Activated naive CD4-positive, alpha-beta T cell treated with Interleukin-2 at 50 U/mL for 16 hours (primary cell): ENCODE measurements around the gene IGHMBP2.
"Not testable (repeated sequence)": the region's sequence is repeated elsewhere in the genome, so short reads cannot be mapped to it uniquely, and the experiment has no call there.

Experiments
- DNase-seq: peaks from one replicate; pipeline ENCODE4 v3.0.0-alpha.2; 2020

The IGHMBP2 gene

GRCh38 chr11:68965901-68966853, 62.5 kb downstream of the IGHMBP2 start:
- no peak for DNase-seq

- no peak for DNase-seq
Observed at GRCh38 chr11:68966894-68967780, 63.4 kb downstream of the IGHMBP2 start.

- DNase-seq = no peak
Observed at GRCh38 chr11:68968306-68969250, 64.9 kb downstream of the IGHMBP2 start.

- no peak for DNase-seq
Observed at GRCh38 chr11:68969386-68969785, 65.7 kb downstream of the IGHMBP2 start.

GRCh38 chr11:68970921-68971636, 67.4 kb downstream of the IGHMBP2 start:
- DNase-seq = no peak

GRCh38 chr11:68973219-68973618, 69.5 kb downstream of the IGHMBP2 start:
- no peak for DNase-seq

- not testable (repeated sequence) for DNase-seq
Observed at GRCh38 chr11:68973706-68974105, 70.0 kb downstream of the IGHMBP2 start.

- no peak for DNase-seq
Observed at GRCh38 chr11:68974421-68975194, 70.9 kb downstream of the IGHMBP2 start.

- DNase-seq = no peak
Observed at GRCh38 chr11:68976095-68976494, 72.4 kb downstream of the IGHMBP2 start.

- DNase-seq = no peak
Observed at GRCh38 chr11:68976563-68976962, 72.9 kb downstream of the IGHMBP2 start.

GRCh38 chr11:68977781-68978625, 74.3 kb downstream of the IGHMBP2 start:
- DNase-seq = no peak

GRCh38 chr11:68978626-68978930, 74.9 kb downstream of the IGHMBP2 start:
- no peak for DNase-seq

- no peak for DNase-seq
Observed at GRCh38 chr11:68978931-68979594, 75.4 kb downstream of the IGHMBP2 start.

GRCh38 chr11:68979931-68980775, 76.5 kb downstream of the IGHMBP2 start:
- DNase-seq = no peak

- DNase-seq = no peak
Observed at GRCh38 chr11:68980776-68981065, 77.0 kb downstream of the IGHMBP2 start, which contains the start of gene MRGPRD. MRGPRD (minus strand) TSS chr11:68980986; CDS start chr11:68980986, 0 bp downstream.

GRCh38 chr11:68982134-68982533, 78.4 kb downstream of the IGHMBP2 start:
- DNase-seq = no peak

GRCh38 chr11:68983801-68984200, 80.1 kb downstream of the IGHMBP2 start:
- DNase-seq = no peak

- DNase-seq = no peak
Observed at GRCh38 chr11:68987211-68987610, 83.5 kb downstream of the IGHMBP2 start.

- no peak for DNase-seq
Observed at GRCh38 chr11:68988491-68988890, 84.8 kb downstream of the IGHMBP2 start.
